ENCODE data around the gene CRYM. TPM values are rescaled to one million over a fixed set of nuclear protein-coding genes. Genes with fewer than 3 reads are reported as not detected.

Gene CRYM
- total RNA-seq, 2 experiments from 2014 or later, result not detected

DNA sequence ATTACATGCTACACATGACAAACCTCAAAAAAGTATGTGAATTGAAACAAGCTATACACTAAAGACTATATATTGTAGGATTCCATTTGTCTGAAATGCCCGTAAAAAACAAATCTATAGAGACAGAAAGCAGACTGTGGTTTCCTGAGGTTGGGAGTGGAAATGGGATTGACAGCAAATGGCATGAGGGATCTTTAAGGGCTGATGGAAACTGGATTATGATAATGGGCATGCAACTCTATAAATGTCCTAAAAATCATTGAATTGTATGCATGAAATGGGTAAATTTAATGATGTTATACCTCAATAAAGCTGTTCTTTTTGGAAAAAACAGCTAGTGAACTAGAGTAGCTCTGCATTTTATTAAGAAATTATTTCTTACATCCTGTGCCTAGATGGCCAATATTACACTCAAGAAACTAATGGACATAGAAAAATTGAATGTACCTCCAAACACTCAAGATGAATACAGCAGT lies 45.0 kb downstream of the CRYM start:
- DNase-seq, result no peak
- H3K36me3 Mint-ChIP-seq (ENCODE audit: low read depth), result no peaks in the 10 kb centered on the region
- peaks cover 4% of the 10 kb centered on the region for H3K27me3 Mint-ChIP-seq (ENCODE audit: low read depth)
- no peaks in the 10 kb centered on the region for H3K9me3 Mint-ChIP-seq
- intact Hi-C loops (cut with micrococcal nuclease), result no loop called here
- CTCF ChIA-PET, result interaction anchor here (0.6 kb wide), 1 partner anchor 18 kb away, joined by 3 read pairs; no protein-coding TSS in a partner anchor
- no peak overlapping the region for H3K27ac Mint-ChIP-seq
- H3K4me3 Mint-ChIP-seq, result no peak overlapping the region
- no peaks in the 10 kb centered on the region for H3K4me1 Mint-ChIP-seq (ENCODE audit: low read depth)

- Mint-ChIP-seq H3K27ac (no peak overlapping the region), H3K36me3 (ENCODE audit: low read depth) (no peaks in the 10 kb centered on the region), H3K27me3 (ENCODE audit: low read depth) (peaks cover 10% of the 10 kb centered on the region), H3K9me3 (no peaks in the 10 kb centered on the region), H3K4me1 (ENCODE audit: low read depth) (peaks cover 3% of the 10 kb centered on the region), H3K4me3 (no peak overlapping the region)
- DNase-seq, result no peak
- CTCF ChIA-PET, result interaction anchor here (0.8 kb wide), 1 partner anchor 27 kb away, joined by 3 read pairs; no protein-coding TSS in a partner anchor
- intact Hi-C loops (cut with micrococcal nuclease), result no loop called here
Observed at GRCh38 chr16:21228361-21228872, 49.7 kb downstream of the CRYM start.

DNA sequence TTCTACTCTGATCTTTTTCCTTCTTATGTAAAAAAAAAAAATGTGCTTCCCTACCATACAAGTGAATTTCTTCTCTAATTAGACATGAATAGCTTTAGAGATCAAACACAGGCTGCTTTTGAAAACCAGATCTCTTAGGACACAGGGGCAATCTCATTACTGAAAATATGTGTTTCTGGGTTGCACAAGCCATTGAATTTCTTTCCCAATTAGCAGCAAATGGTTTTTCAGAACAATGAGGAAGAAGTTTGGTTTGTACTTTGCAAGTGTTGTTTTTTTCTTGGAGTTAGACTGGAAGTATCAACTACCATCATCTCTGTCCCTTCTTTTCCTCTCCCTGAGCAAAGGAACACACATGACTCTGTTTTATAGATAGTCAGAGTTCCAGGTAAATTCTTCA lies 50.2 kb downstream of the CRYM start:
- CTCF ChIA-PET, result no interaction called here
- H3K4me1 Mint-ChIP-seq (ENCODE audit: low read depth), result peaks cover 3% of the 10 kb centered on the region
- no peaks in the 10 kb centered on the region for H3K36me3 Mint-ChIP-seq (ENCODE audit: low read depth)
- H3K27me3 Mint-ChIP-seq (ENCODE audit: low read depth), result peaks cover 10% of the 10 kb centered on the region
- H3K4me3 Mint-ChIP-seq, result no peak overlapping the region
- no peaks in the 10 kb centered on the region for H3K9me3 Mint-ChIP-seq
- DNase-seq, result no peak
- H3K27ac Mint-ChIP-seq, result no peak overlapping the region
- intact Hi-C loops (cut with micrococcal nuclease), result no loop called here

DNA sequence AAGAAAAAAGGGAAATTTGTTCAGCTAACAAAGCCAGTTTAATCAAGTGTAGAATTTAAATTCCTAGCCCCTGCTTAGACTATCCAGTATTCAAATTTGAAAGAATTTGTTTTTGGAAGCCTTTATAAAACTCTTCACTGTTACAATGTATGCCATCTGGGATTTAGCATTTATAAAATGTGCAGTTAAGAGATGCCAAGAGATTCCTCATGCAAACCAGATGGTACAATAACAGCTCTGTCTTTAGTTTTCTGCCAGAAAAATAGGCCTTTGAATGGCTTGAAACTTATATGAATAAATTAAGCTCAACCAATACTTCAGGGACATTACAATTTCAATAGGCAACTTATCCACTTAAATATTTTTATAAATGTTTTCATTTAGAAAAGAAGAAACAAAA lies 51.3 kb downstream of the CRYM start:
- DNase-seq, result no peak
- intact Hi-C loops (cut with micrococcal nuclease), result no loop called here
- Mint-ChIP-seq H3K27me3 (ENCODE audit: low read depth) (peaks cover 10% of the 10 kb centered on the region), H3K36me3 (ENCODE audit: low read depth) (no peaks in the 10 kb centered on the region), H3K9me3 (no peaks in the 10 kb centered on the region), H3K4me1 (ENCODE audit: low read depth) (peaks cover 3% of the 10 kb centered on the region), H3K27ac (no peak overlapping the region), H3K4me3 (no peak overlapping the region)
- CTCF ChIA-PET, result no interaction called here

DNA sequence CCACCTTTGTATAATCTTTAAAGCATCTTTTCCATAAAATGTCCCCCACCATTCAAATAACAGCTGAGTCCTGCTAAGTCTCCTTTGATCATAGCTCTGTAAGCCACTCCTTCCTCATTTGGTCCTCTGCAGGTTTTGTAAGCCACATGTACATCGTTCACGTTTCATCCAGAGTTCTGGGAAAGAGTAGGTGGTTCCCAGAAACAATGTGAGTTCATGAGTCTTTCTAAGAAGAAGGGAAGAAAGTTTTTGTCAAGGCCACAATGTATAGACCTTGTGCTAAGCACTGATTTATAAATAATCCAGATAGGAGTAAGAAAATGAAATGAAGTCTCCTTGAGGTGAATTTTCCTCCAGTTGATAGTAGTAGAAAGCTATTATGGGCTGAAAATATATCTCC lies 53.3 kb downstream of the CRYM start:
- Mint-ChIP-seq H3K9me3 (no peaks in the 10 kb centered on the region), H3K27ac (no peak overlapping the region), H3K4me3 (no peak overlapping the region), H3K4me1 (ENCODE audit: low read depth) (peaks cover 3% of the 10 kb centered on the region), H3K27me3 (ENCODE audit: low read depth) (peaks cover 14% of the 10 kb centered on the region), H3K36me3 (ENCODE audit: low read depth) (no peaks in the 10 kb centered on the region)
- intact Hi-C loops (cut with micrococcal nuclease), result no loop called here
- no peak for DNase-seq
- CTCF ChIA-PET, result no interaction called here

DNA sequence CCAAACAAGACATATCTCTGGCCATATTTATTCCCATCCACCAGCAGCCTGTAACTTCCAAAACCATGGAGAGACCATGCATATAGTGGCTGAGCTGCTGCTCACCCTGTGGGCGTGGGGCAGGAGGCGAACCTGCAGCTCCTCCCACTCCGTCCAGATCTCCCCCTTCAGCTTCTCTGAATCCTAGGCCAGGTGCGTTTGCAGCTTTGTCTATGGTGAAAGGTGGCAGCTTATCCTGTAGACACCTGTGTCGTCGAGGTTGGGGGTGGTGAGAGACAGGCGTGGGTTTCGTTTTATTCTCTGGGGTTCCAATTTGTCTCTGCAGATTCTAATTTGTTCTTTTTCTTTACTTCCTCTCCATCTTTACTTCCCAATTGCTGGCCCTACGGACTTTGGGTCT lies 54.3 kb downstream of the CRYM start:
- intact Hi-C loops (cut with micrococcal nuclease), result no loop called here
- no peak overlapping the region for H3K4me3 Mint-ChIP-seq
- no peaks in the 10 kb centered on the region for H3K9me3 Mint-ChIP-seq
- peaks cover 3% of the 10 kb centered on the region for H3K4me1 Mint-ChIP-seq (ENCODE audit: low read depth)
- CTCF ChIA-PET, result no interaction called here
- peaks cover 14% of the 10 kb centered on the region for H3K27me3 Mint-ChIP-seq (ENCODE audit: low read depth)
- DNase-seq, result no peak
- H3K27ac Mint-ChIP-seq, result no peak overlapping the region
- H3K36me3 Mint-ChIP-seq (ENCODE audit: low read depth), result no peaks in the 10 kb centered on the region

- no peaks in the 10 kb centered on the region for H3K9me3 Mint-ChIP-seq
- CTCF ChIA-PET, result no interaction called here
- intact Hi-C loops (cut with micrococcal nuclease), result no loop called here
- no peaks in the 10 kb centered on the region for H3K36me3 Mint-ChIP-seq (ENCODE audit: low read depth)
- H3K4me1 Mint-ChIP-seq (ENCODE audit: low read depth), result peaks cover 3% of the 10 kb centered on the region
- peaks cover 13% of the 10 kb centered on the region for H3K27me3 Mint-ChIP-seq (ENCODE audit: low read depth)
- H3K27ac Mint-ChIP-seq, result no peak overlapping the region
- DNase-seq, result no peak
- no peak overlapping the region for H3K4me3 Mint-ChIP-seq
Observed at GRCh38 chr16:21222495-21223337, 55.4 kb downstream of the CRYM start.

DNA sequence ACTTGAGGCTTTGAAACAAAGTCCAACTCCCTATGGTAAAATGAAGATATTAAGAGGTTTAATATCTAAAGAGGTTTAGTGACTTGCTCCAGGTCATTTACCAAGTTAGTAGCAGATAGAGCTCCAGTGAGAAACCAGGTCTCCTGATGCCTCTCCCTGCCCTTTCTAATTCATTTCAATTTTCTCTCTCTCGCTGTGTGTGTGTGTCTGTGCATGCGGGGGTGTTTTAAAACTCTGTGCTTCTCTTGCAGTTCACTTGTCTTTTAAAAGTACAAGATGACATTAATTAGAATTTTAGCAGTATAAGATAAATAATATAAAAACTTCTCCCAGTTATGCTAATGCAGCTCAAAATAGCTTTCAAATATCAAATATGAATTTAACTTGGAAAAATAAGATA lies 58.5 kb downstream of the CRYM start:
- no peak for DNase-seq

DNA sequence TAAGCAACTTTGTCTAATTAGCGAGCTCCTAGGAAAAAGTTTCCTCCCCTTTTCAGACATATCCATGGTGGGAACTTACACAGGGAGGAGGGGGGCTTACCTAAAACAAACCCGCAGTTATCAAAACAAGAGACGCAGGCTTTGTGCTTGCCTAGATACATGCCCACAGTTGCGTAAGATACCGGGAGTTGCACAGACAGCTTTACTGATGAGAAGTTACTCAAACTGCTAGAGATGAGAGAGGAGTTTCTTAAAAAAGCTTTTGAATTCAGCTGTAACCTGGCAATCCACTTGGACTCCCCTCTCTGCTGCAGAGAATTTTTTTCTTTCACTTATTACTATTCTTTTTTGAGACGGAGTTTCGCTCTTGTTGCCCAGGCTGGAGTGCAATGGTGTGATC lies 59.9 kb downstream of the CRYM start:
- DNase-seq, result no peak
- no peaks in the 10 kb centered on the region for H3K9me3 Mint-ChIP-seq
- H3K27ac Mint-ChIP-seq, result no peak overlapping the region
- no peak overlapping the region for H3K4me3 Mint-ChIP-seq
- CTCF ChIA-PET, result no interaction called here
- H3K4me1 Mint-ChIP-seq (ENCODE audit: low read depth), result no peaks in the 10 kb centered on the region
- peaks cover 6% of the 10 kb centered on the region for H3K27me3 Mint-ChIP-seq (ENCODE audit: low read depth)
- no peaks in the 10 kb centered on the region for H3K36me3 Mint-ChIP-seq (ENCODE audit: low read depth)
- intact Hi-C loops (cut with micrococcal nuclease), result no loop called here

More for the DNA sequence above, 58.5 kb downstream of the CRYM start:
- no peaks in the 10 kb centered on the region for H3K36me3 Mint-ChIP-seq (ENCODE audit: low read depth)
- no peaks in the 10 kb centered on the region for H3K9me3 Mint-ChIP-seq
- peaks cover under 1% of the 10 kb centered on the region for H3K4me1 Mint-ChIP-seq (ENCODE audit: low read depth)
- CTCF ChIA-PET, result no interaction called here
- H3K4me3 Mint-ChIP-seq, result no peak overlapping the region
- intact Hi-C loops (cut with micrococcal nuclease), result no loop called here
- H3K27me3 Mint-ChIP-seq (ENCODE audit: low read depth), result peaks cover 9% of the 10 kb centered on the region
- H3K27ac Mint-ChIP-seq, result no peak overlapping the region

GRCh38 chr16:21217121-21217520 lies 61.0 kb downstream of the CRYM start:
- CTCF ChIA-PET, result no interaction called here
- H3K4me1 Mint-ChIP-seq (ENCODE audit: low read depth), result no peaks in the 10 kb centered on the region
- no peak overlapping the region for H3K27ac Mint-ChIP-seq
- intact Hi-C loops (cut with micrococcal nuclease), result no loop called here
- no peak for DNase-seq
- no peak overlapping the region for H3K4me3 Mint-ChIP-seq
- peaks cover 10% of the 10 kb centered on the region for H3K27me3 Mint-ChIP-seq (ENCODE audit: low read depth)
- H3K9me3 Mint-ChIP-seq, result no peaks in the 10 kb centered on the region
- no peaks in the 10 kb centered on the region for H3K36me3 Mint-ChIP-seq (ENCODE audit: low read depth)

DNA sequence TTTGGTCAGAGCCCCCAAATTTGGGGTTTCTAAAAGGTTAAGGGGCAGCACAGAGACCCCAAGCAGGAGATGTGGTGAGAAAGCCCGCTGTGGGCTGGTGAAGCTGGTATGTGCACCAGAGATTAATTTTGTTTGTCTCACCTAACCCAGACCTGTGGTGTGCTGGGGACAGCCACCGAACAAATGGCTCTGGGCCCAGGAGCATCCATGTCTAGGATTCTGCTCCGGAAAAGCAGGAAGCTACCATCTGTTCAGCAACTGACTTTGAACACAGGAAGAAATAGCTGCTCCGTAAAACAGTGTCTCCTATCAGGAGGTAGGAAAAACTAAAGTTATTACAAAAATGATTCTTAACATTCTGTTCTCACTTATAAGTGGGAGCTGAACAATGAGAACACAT lies 64.0 kb downstream of the CRYM start:
- CTCF ChIA-PET, result no interaction called here
- H3K27ac Mint-ChIP-seq, result no peak overlapping the region
- no peaks in the 10 kb centered on the region for H3K36me3 Mint-ChIP-seq (ENCODE audit: low read depth)
- H3K9me3 Mint-ChIP-seq, result no peaks in the 10 kb centered on the region
- H3K4me3 Mint-ChIP-seq, result no peak overlapping the region
- intact Hi-C loops (cut with micrococcal nuclease), result no loop called here
- H3K4me1 Mint-ChIP-seq (ENCODE audit: low read depth), result no peaks in the 10 kb centered on the region
- no peak for DNase-seq
- H3K27me3 Mint-ChIP-seq (ENCODE audit: low read depth), result peaks cover 10% of the 10 kb centered on the region

GRCh38 chr16:21211486-21211885 lies 66.6 kb downstream of the CRYM start, which contains the start of gene ZP2:
ZP2 (minus strand) TSS chr16:21211574; CDS start chr16:21211547, 27 bp downstream.
- intact Hi-C loops (cut with micrococcal nuclease), result no loop called here
- H3K4me1 Mint-ChIP-seq (ENCODE audit: low read depth), result no peaks in the 10 kb centered on the region
- DNase-seq, result no peak
- no peaks in the 10 kb centered on the region for H3K9me3 Mint-ChIP-seq
- no peaks in the 10 kb centered on the region for H3K36me3 Mint-ChIP-seq (ENCODE audit: low read depth)
- H3K27me3 Mint-ChIP-seq (ENCODE audit: low read depth), result peaks cover 10% of the 10 kb centered on the region
- no peak within 1 kb of the TSS for H3K27ac Mint-ChIP-seq
- no peak within 1 kb of the TSS for H3K4me3 Mint-ChIP-seq
- CTCF ChIA-PET, result interaction anchor here (0.6 to 0.7 kb wide), 2 partner anchors 37 to 402 kb away, joined by 3 to 7 read pairs; no protein-coding TSS in a partner anchor
